Pons (tissue), 1 donor: ENCODE results near the gene NSL1.
A peak's percentile ranks its signal among the peaks of the same experiment; 100 is the strongest.
"Not testable (repeated sequence)": the region's sequence is repeated elsewhere in the genome, so short reads cannot be mapped to it uniquely, and the experiment has no call there.

Experiments used
- DNase-seq: peaks from one replicate; pipeline ENCODE4 v3.0.0-alpha.2; 2016; ENCODE audit warnings: low spot score

NSL1 gene

DNA sequence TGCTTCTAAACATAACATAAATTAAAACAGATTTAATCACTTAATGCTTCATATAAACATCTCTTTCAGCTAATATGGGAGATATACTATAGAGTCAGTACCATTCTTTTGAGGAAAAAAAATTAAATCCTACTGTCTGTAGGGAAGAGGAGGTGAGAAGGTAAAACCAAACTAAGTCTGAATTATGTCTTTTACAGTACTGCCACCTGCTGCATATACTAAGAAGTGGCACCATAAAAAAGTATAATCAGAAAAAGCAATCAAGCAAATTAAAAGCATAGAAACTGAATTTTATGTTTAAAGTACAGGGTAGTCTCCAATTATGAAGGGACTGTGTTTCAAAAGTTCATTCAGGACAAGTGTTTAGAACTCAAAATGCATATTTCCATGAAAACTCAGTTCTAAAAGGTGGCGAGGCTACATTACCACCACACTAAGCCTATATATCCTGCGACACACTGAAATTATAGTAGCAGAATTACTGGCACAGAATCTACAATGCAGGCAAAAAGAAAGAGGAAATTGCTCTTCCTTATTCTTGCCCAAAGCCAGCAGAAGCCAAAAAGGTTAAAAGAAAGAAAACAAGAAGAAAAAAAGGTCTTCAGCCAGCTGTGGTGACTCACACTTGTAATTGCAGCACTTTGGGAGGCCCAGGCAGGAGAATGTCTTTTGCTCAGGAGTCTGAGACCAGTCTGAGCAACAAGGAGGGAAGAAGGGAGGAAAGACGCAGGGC is 9.0 kb downstream of the NSL1 start:
- peak; percentile 47 for DNase-seq

- no peak for DNase-seq
Measured at GRCh38 chr1:212781225-212781624, 10.4 kb downstream of the NSL1 start.

- DNase-seq: no peak
Measured at GRCh38 chr1:212780759-212781158, 10.8 kb downstream of the NSL1 start.

DNA sequence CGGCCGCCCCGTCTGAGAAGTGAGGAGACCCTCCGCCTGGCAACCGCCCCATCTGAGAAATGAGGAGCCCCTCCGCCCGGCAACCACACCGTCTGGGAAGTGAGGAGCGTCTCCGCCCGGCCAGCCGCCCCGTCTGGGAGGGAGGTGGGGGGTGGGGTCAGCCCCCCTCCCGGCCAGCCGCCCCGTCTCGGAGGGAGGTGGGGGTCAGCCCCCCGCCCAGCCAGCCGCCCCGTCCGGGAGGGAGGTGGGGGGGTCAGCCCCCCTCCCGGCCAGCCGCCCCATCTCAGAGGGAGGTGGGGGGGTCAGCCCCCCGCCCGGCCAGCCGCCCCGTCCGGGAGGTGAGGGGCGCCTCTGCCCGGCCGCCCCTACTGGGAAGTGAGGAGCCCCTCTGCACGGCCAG is 12.5 kb downstream of the NSL1 start:
- DNase-seq: not testable (repeated sequence)

DNA sequence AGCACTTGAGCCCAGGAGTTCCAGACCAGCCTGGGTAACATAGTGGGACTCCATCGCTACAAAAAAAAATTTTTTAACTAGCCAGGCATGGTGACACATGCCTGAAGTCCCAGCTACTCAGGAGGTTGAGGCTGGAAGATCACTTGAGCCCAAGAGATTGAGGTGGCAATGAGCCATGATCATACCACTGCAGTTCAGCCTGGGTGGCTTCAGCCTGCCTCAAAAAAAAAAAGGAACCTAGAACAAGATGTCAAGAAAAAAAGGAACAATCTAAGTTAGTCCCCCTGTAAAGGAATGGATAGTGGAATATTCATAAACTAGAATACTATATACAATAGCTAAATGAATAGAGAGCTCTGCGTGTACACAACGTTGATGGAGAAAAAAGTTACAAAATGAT is 14.4 kb downstream of the NSL1 start:
- DNase-seq: no peak

GRCh38 chr1:212775241-212775640 is 16.3 kb downstream of the NSL1 start:
- DNase-seq: no peak

GRCh38 chr1:212774584-212774983 is 17.0 kb downstream of the NSL1 start:
- peak; percentile 54 for DNase-seq

- no peak for DNase-seq
Measured at GRCh38 chr1:212773011-212773410, 18.6 kb downstream of the NSL1 start.

DNA sequence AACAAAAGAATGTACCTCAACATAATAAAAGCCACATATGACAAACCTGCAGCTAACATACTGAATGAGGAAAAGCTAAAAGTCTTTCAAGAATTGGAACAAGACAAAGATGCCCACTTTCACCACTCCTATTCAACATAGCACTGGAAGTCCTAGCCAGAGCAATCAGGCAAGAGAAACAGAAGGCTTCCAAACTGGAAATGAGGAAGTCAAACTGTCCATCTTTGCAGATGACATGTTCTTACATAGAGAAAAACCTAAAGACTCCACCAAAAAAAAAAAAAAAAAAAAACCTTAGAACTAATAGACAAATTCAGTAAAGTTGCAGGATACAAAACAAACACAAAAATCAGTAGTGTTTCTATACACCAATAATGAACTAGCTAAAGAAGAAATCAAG is 20.2 kb downstream of the NSL1 start:
- DNase-seq: no peak

DNA sequence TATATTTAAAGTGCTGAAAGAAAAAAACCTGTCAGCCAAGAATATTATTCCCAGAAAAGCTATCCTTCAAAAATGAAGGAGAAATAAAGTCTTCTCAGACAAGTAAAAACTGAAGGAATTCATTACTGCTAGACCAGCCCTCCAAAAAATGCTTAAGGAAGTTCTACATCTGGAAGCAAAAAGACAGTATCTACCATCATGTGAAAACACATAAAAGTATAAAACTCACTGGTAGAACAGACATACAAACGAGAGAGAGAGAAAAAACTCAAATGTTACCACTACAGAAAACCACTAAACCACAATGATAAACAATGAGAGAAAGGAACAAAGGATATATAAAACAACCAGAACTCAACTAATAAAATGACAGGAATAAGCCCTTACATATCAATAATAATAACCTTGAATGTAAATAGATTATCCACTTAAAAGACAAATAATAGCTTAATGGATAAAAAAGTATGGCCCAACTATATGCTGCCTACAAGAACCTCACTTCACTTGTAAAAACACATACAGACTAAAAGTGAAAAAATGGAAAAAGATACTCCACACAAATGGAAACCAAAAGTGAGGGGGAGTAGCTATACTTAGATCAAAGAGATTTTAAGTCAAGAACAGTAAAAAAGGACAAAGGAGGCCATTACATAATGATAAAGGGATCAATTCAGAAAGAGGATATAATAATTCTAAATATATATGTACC is 22.0 kb downstream of the NSL1 start:
- no peak for DNase-seq

- not testable (repeated sequence) for DNase-seq
Measured at GRCh38 chr1:212766825-212767224, 24.8 kb downstream of the NSL1 start.

DNA sequence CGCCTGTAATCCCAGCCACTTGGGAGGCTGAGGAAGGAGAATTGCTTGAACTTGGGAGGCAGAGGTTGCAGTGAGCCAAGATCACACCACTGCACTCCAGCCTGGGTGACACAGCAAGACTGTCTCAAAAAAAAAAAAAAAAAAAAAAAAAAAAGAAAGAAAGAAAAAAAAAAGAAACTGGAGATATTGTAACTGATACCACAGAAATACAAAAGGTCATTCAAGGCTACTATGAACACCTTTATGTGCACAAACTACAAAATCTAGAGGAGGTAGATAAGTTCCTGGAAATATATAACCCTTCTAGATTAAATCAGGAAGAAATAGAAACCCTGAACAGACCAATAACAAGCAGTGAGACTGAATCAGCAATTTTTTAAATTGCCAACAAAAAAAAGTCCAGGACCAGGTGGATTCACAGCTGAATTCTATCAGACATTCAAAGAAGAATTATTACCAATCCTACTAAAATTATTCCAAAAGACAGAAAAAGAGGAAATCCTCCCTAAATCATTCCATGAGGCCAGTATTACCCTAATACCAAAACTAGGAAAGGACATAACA is 26.8 kb downstream of the NSL1 start:
- DNase-seq: not testable (repeated sequence)

DNA sequence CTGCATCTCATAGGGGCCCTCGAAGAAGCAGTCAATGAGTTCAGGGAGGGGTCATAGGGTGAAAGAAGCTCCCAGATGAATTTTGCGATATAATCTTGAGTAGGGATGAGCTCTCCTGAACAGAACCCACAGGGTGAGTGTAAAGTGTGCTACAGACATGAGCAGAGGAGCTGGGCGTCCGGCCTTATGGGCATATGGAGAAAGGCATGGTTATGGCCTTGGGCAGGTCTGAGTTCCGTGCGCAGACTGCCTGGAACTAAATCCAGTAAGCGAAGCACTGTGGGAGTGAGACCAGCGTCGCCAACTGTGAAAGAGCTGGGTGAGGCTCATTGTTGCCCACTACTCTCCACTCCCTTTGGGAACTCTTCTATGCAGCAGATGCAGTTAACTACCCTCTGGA is 28.7 kb downstream of the NSL1 start:
- DNase-seq: no peak

DNA sequence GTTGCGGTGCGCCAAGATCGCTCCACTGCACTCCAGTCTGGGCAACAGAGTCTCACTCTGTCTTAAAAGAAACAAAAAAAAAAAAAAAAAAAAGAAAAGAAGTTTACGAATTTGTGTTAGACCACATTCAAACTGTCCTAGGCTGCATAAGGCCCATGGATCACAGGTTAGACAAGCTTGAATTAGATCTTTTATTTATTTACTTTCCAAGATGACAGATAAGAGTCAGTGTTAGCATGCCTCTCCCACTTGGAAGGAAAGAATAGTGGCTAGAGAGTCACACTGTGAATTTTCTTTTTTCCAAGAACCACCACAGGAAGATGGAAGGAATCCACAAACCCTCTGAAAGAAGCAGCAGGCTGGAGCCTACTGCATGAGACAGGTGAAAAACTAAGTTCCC is 29.3 kb downstream of the NSL1 start:
- no peak for DNase-seq

DNA sequence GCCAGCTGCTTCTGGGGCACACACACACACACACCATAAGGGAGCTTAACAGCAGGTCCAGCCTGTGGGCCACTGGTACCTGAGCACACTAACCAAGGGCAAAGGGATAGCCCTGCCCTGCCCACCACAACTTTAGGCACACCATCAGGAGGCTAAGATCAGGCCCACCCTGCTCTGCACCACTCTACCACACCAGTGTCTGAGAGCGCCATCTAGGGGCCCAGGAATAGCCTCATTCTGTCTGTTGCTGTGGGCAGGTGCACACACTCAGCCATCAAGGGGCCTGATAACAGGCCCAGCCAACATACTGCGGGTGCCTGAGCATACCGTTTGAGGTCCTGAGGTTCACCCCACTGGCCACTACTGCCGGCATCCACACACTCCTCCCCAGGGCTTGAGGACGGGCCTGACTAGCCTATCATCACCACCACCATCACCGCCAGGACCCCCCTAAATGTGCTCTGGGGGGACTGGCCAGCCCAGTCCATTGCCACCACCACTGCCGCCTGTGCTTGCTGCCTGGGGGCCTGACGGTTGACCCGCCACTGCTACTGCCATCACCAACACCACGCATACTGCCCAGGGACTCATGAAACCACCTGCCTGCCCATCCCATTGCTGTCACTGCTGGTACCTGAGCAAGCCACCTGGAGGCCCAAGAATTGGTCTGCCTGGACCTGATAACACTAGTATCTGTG is 31.3 kb downstream of the NSL1 start:
- DNase-seq: no peak

DNA sequence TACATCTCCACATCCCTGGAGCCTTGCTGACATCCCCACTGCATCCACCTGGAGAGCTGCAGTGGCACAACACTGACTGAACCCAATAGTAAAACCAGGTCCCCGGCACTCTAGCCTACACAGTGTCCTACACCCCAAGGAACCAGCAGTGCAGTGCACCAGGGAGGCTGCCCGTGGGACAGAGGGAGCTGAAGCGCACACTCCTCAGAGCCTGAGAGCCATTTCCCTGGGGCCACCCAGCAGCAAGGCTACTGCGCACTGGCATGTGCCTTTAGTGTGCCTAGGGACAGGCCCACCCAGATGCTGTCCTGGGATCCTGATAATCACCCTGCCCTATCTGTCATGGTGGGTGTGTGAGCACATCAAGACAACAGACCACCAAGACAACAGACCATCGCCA is 31.9 kb downstream of the NSL1 start:
- DNase-seq: no peak

DNA sequence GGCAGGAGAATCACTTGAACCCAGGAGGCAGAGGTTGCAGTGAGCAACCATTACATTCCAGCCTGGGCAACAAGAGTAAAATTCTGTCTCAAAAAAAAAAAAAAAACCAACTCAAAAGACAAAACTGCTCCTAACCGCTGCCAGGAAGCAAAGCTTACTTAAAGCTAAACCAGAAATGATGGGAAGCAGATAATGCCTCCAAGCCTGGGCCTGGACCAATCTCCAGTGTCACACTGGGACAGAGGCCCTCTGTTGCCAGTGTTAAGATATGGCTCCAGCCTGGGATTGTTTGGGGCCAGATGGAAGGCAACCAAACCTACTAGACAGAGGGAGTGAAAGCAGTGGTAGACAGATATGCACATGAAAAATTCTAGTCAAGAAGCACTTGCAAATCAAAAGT is 36.9 kb downstream of the NSL1 start:
- peak; percentile 90 for DNase-seq

GRCh38 chr1:212754193-212754592 is 37.4 kb downstream of the NSL1 start:
- no peak for DNase-seq

- no peak for DNase-seq
Measured at GRCh38 chr1:212753749-212754148, 37.8 kb downstream of the NSL1 start.

- no peak for DNase-seq
Measured at GRCh38 chr1:212752934-212753497, 38.6 kb downstream of the NSL1 start.

GRCh38 chr1:212752252-212752933 is 39.2 kb downstream of the NSL1 start:
- DNase-seq: peak; percentile 81
